ENCODE results near the gene GLIS1. TPM values are rescaled to one million over a fixed set of nuclear protein-coding genes. Genes with fewer than 3 reads are reported as not detected.

The GLIS1 gene
- total and polyA plus RNA-seq, 11 donors, result 0.06 to 0.35 (median 0.13) TPM; not detected in 6

DNA sequence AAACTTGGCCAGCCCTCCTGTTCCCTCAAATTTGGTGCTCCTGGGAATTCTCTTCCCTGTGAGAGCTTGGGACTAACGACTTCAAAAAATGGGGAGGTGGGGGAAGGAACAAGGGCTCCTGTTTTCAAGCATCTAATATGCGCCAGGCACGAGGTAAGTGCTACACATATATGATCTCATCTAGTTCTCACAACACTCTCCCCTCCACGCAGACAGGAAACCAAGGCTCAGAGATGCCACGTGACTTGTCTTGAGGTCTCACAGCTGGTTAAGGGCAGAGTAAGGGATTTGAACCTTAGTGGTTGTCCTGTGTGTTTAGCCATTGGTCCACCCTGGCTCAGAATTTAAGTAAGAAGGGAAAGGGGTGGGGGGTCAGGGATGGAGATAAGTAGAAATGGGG lies 153.8 kb downstream of the GLIS1 start:
- no peaks in the 10 kb centered on the region for H3K9me3 ChIP-seq
- peaks cover 0 to 21% (median 0%) of the 10 kb centered on the region in 12 donors for H3K4me1 ChIP-seq
- intact Hi-C loops (cut with DNase I), result no loop called here
- ATAC-seq (peak in 2 of 4 donors; percentile 41 to 55), DNase-seq (peak in 1 of 5 donors; percentile 4)
- H3K36me3 ChIP-seq, result no peaks in the 10 kb centered on the region
- H3K27me3 ChIP-seq, result peaks cover 0 to 6% (median 0%) of the 10 kb centered on the region in 9 donors
- no peak overlapping the region for H3K4me3 ChIP-seq
- no peak overlapping the region for H3K27ac ChIP-seq
- no peak for TF ChIP-seq POLR2A (IDR thresholded peaks at IDR 0.05)
- TF ChIP-seq, protein P1, sequence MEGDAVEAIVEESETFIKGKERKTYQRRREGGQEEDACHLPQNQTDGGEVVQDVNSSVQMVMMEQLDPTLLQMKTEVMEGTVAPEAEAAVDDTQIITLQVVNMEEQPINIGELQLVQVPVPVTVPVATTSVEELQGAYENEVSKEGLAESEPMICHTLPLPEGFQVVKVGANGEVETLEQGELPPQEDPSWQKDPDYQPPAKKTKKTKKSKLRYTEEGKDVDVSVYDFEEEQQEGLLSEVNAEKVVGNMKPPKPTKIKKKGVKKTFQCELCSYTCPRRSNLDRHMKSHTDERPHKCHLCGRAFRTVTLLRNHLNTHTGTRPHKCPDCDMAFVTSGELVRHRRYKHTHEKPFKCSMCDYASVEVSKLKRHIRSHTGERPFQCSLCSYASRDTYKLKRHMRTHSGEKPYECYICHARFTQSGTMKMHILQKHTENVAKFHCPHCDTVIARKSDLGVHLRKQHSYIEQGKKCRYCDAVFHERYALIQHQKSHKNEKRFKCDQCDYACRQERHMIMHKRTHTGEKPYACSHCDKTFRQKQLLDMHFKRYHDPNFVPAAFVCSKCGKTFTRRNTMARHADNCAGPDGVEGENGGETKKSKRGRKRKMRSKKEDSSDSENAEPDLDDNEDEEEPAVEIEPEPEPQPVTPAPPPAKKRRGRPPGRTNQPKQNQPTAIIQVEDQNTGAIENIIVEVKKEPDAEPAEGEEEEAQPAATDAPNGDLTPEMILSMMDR (IDR thresholded peaks at IDR 0.05), result no peak
- 41 to 54% (median 47%) methylated on average over 5 of the region's 5 CpGs for WGBS, 4 donors

DNA sequence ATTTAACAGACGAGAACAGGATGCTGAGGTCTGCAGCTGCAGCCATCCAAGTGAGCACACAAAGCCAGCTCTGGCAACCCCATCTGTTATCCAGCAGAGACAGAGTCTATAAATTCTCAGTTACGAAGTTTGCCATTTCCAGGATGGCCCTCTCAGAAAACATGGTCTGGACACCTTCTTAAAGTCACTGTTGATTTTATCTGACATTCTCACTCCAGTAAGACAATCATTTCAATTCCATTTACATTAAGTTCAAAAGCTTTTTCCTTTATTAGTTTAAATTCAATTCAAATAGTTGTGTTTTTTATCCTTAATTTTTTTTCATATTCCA lies 154.2 kb downstream of the GLIS1 start:
- H3K9me3 ChIP-seq, result no peaks in the 10 kb centered on the region
- H3K27me3 ChIP-seq, result peaks cover 0 to 6% (median 0%) of the 10 kb centered on the region in 9 donors
- peaks cover 0 to 17% (median 0%) of the 10 kb centered on the region in 12 donors for H3K4me1 ChIP-seq
- no peaks in the 10 kb centered on the region for H3K36me3 ChIP-seq
- TF ChIP-seq, protein P1 (IDR thresholded peaks at IDR 0.05), result no peak
- TF ChIP-seq POLR2A (IDR thresholded peaks at IDR 0.05), result no peak
- no peak overlapping the region for H3K27ac ChIP-seq
- DNase-seq (no peak), ATAC-seq (no peak)
- 63 to 76% (median 72%) methylated on average over 2 of the region's 2 CpGs for WGBS, 4 donors
- intact Hi-C loops (cut with DNase I), result no loop called here
- no peak overlapping the region for H3K4me3 ChIP-seq

DNA sequence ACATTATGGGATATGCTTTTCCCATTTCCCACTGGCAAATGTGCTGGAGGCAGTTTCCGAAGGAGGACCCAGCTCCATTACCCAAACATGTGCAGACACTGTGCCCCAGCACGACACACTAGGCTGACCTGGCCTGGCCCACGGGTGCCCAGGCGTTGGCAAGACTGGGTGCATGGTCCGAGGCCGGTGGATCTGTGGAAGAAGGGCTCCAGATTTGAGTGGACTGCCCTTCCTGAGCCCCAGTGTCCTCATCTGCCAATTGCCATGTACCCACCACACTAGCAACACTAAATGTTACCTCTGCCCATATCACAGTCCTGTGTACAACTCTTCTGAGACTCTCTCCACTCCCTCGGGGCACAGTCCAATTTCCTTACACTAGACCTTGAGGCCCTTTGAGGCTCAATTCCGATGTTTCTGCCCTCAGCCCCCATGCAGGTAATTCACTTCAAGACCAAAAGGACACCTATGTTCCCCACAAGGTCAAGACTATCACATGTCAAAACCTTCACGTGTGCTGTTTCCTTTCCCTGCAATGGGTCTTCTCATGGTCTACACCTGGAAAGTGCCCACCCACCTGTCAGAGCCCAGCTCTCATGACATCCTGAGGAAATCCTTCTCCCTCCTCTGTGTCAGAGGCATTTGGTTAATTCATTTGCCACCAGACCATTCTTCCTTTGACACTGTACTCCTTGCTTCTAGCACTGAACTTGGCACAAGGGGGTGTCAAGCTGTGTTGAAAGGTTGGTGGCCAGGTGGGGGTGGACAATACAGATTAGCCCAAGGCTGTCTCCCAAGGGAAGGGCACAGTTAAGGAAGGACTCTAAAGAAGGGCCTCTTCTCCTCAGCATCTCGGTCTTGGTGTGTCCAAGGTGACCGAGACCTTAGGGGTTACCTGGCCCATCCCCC lies 154.8 kb downstream of the GLIS1 start:
- no peak for TF ChIP-seq POLR2A (IDR thresholded peaks at IDR 0.05)
- TF ChIP-seq, protein P1 (IDR thresholded peaks at IDR 0.05), result no peak
- DNase-seq (peak in 1 of 5 donors; percentile 24), ATAC-seq (no peak)
- Histone ChIP-seq H3K4me3 (no peak overlapping the region), H3K27me3 (peaks cover 0 to 6% (median 0%) of the 10 kb centered on the region in 9 donors), H3K9me3 (no peaks in the 10 kb centered on the region), H3K4me1 (peaks cover 0 to 11% (median 0%) of the 10 kb centered on the region in 12 donors), H3K36me3 (no peaks in the 10 kb centered on the region), H3K27ac (no peak overlapping the region)
- 82 to 90% (median 88%) methylated on average over 11 of the region's 11 CpGs for WGBS, 4 donors
- intact Hi-C loops (cut with DNase I), result no loop called here

DNA sequence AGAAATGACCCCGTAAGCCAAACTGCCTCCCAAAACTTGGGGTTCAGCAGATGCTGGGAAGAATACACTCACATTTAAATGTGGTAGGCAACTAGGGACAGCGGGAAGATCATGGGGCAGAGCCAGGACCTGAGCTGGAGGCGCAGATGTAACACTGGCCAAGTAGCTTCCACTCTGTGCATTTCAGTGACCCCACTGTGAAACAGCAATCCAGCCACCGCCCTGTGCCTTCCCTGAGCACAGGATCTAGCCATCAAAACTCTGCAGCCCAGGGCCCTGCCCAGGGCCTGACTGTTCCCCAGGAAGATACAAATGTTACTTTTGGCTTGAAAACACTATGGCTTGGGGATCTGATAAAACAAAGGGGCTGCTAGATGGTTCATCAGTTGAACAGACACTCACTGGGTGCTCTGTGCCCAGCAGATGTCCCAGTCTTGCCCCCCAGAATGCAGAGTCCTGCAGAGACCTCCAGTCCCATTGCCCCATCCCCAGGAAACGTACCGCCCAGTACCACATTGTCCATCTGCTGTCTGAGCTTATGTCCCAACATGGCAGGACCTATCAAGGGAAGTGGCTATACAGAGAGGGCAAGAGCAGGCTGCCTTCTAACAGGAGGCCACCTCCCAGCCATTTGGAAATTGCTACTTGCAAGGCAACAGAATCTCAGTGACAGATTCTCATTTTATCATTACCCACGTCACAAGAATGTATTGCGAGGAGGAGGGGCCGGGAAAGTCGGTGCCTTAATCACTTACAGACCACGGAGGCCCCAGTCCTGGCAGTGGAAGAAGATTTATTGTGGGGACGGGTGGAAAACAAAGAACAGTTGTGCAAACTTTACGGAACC lies 155.7 kb downstream of the GLIS1 start:
- no peak for TF ChIP-seq POLR2A (IDR thresholded peaks at IDR 0.05)
- TF ChIP-seq, protein P1 (IDR thresholded peaks at IDR 0.05), result no peak
- no peak overlapping the region for H3K27ac ChIP-seq
- no peaks in the 10 kb centered on the region for H3K36me3 ChIP-seq
- DNase-seq (peak in 1 of 5 donors; percentile 36), ATAC-seq (no peak)
- H3K9me3 ChIP-seq, result no peaks in the 10 kb centered on the region
- intact Hi-C loops (cut with DNase I), result no loop called here
- peaks cover 0 to 8% (median 0%) of the 10 kb centered on the region in 12 donors for H3K4me1 ChIP-seq
- peaks cover 0 to 6% (median 0%) of the 10 kb centered on the region in 9 donors for H3K27me3 ChIP-seq
- no peak overlapping the region for H3K4me3 ChIP-seq
- WGBS, 4 donors, result 83 to 88% (median 86%) methylated on average over 13 of the region's 13 CpGs

Measured in heart left ventricle (tissue), 16 donors.